ENCODE data around the gene C2CD4A. TPM values are rescaled to one million over a fixed set of nuclear protein-coding genes. Genes with fewer than 3 reads are reported as not detected.

C2CD4A gene, protein sequence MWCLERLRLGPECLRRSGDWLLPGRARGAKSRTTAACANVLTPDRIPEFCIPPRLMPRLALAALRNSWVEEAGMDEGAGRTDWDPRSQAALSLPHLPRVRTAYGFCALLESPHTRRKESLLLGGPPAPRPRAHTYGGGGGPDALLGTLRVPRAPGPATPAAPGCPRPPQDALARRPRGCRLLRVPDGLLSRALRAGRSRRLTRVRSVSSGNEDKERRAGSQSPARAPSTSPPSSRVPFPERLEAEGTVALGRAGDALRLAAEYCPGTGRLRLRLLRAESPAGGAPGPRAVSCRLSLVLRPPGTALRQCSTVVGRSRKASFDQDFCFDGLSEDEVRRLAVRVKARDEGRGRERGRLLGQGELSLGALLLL
- total RNA-seq (2021; ENCODE audit: unreplicated experiment) = not detected
- polyA plus RNA-seq (2012) = not detected in 2 replicates
- Bru-seq, nascent RNA = not detected
- BruChase-seq, experiment 1, labeled RNA remaining after a 6-hour chase = not detected
- BruChase-seq, experiment 2, labeled RNA remaining after a 2-hour chase = percentile 12 among the genes with signal in this experiment
- long read RNA-seq = 0 reads

DNA sequence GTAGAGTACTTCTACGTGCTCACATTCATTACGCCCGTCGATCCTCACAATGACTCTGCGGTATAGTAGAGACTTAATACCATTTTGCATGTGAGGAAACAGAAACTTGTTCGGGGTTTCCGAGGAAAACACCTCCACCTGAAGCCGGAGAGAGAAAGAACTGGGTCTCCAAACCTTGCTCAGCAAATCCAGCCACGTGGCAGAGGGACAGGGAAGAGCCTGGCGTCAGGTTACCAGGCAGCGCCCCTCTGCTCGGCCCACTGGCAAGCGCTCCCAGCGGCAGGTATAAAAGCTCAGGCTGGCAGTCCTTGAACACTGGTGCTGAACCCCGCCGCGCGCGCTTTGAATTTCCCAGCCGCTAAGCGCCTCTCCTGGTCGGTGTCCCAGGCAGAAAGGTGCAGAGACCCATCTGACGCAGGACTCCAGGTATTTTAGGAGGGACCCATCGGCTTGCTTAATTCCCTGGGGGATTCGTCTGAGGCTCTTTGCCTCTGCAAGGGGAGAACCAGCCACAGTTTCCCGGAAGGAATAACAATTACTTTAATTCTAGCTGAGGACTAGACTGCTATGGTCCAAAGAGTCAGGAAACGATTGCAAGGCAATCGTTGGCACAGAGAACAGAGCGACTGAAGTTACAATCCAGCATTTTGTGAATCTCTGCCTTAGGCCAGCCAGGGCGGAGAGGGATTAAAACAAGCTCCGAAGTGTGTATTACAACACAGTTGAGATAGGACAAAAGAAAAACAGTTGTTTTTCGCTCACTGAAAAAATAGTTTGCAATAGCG is at the start of gene C2CD4A:
TSS of gene C2CD4A (plus strand) at position 315 of the 785 bp plus-strand sequence. CDS start 637 bp downstream, outside the sequence.
- no peak within 1 kb of the TSS for H3K9ac ChIP-seq (ENCODE audit: low read length)
- H2AFZ ChIP-seq (ENCODE audit: low read depth, low read length, poor library complexity, severe bottlenecking) = peak within 1 kb of the TSS; percentile 93
- BruUV-seq (replicated peaks) = no TSS peak
- ChIA-PET CTCF (interaction anchor here (0.9 to 1.4 kb wide), 2 partner anchors 11 to 240 kb away, joined by 3 read pairs; no protein-coding TSS in a partner anchor), RAD21 (ENCODE audit: low non-redundant PET in 1 of 2, low total read pairs in 2 of 2, uncharacterized antibody in 2 of 2, unreplicated experiment in 2 of 2) (no interaction called here), POLR2A (no interaction called here)
- H3K9me3 ChIP-seq (ENCODE audit: control insufficient read depth in 1 of 2, insufficient read depth in 1 of 2, low read depth in 1 of 2, low read length in 2 of 2) = no peaks in the 10 kb centered on the region
- no peaks in the 10 kb centered on the region for H3K9me2 ChIP-seq (ENCODE audit: insufficient read depth)
- H3K4me2 ChIP-seq (ENCODE audit: low read length) = peak within 1 kb of the TSS; percentile 50
- peaks cover 16 to 28% of the 10 kb centered on the region in 2 experiments; a peak in 3 of 4 replicates for H3K4me1 ChIP-seq (ENCODE audit: control insufficient read depth in 1 of 2, insufficient read depth in 2 of 2, low read length in 2 of 2)
- intact Hi-C loops (cut with micrococcal nuclease) = no loop called here
- H3K79me2 ChIP-seq (ENCODE audit: insufficient read depth, low read length) = no peaks in the 10 kb centered on the region
- H3K27me3 ChIP-seq (ENCODE audit: insufficient read depth, low read length) = no peaks in the 10 kb centered on the region
- DNase-seq (ENCODE audit: low read depth, low spot score) (peak; percentile 70), ATAC-seq (peak; percentile 83)
- TF ChIP-seq, protein P1, sequence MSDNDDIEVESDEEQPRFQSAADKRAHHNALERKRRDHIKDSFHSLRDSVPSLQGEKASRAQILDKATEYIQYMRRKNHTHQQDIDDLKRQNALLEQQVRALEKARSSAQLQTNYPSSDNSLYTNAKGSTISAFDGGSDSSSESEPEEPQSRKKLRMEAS (IDR thresholded peaks at IDR 0.05) = peak; percentile 90
- TF ChIP-seq TCF7L2 (IDR thresholded peaks at IDR 0.05; ENCODE audit: borderline replicate concordance, extremely low read depth, insufficient read depth, insufficient read length) = peak; percentile 95
- no peak for TF ChIP-seq EZH2phosphoT487 (IDR thresholded peaks at IDR 0.05; ENCODE audit: borderline replicate concordance)
- TF ChIP-seq, protein P2, sequence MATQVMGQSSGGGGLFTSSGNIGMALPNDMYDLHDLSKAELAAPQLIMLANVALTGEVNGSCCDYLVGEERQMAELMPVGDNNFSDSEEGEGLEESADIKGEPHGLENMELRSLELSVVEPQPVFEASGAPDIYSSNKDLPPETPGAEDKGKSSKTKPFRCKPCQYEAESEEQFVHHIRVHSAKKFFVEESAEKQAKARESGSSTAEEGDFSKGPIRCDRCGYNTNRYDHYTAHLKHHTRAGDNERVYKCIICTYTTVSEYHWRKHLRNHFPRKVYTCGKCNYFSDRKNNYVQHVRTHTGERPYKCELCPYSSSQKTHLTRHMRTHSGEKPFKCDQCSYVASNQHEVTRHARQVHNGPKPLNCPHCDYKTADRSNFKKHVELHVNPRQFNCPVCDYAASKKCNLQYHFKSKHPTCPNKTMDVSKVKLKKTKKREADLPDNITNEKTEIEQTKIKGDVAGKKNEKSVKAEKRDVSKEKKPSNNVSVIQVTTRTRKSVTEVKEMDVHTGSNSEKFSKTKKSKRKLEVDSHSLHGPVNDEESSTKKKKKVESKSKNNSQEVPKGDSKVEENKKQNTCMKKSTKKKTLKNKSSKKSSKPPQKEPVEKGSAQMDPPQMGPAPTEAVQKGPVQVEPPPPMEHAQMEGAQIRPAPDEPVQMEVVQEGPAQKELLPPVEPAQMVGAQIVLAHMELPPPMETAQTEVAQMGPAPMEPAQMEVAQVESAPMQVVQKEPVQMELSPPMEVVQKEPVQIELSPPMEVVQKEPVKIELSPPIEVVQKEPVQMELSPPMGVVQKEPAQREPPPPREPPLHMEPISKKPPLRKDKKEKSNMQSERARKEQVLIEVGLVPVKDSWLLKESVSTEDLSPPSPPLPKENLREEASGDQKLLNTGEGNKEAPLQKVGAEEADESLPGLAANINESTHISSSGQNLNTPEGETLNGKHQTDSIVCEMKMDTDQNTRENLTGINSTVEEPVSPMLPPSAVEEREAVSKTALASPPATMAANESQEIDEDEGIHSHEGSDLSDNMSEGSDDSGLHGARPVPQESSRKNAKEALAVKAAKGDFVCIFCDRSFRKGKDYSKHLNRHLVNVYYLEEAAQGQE (IDR thresholded peaks at IDR 0.05; ENCODE audit: low read depth) = peak; percentile 74
- TF ChIP-seq POLR2AphosphoS5 (IDR thresholded peaks at IDR 0.05; ENCODE audit: low read depth, low read length) = no peak
- TF ChIP-seq YY1 (IDR thresholded peaks at IDR 0.05; ENCODE audit: extremely low read depth, insufficient replicate concordance, low read depth, low read length) = no peak
- TF ChIP-seq SIN3A (IDR thresholded peaks at IDR 0.05; ENCODE audit: low read depth) = peak; percentile 54; the same call in 1 of the 2 replicates
- no peaks in the 10 kb centered on the region for H3K36me3 ChIP-seq (ENCODE audit: control insufficient read depth in 1 of 2, insufficient read depth in 2 of 2, low read length in 2 of 2)
- peak within 1 kb of the TSS in 1 of 2 experiments; percentile 11; a peak in 3 of 4 replicates for H3K4me3 ChIP-seq (replicated peaks in 1 of 2; ENCODE audit: low read depth in 1 of 2, low read length in 2 of 2)
- H4K20me1 ChIP-seq (ENCODE audit: insufficient read depth) = no peaks in the 10 kb centered on the region
- H3K27ac ChIP-seq (ENCODE audit: low read depth, low read length) = no peak within 1 kb of the TSS
